Measurements from ENCODE around the gene WFDC11. TPM values are rescaled to one million over a fixed set of nuclear protein-coding genes. Genes with fewer than 3 reads are reported as not detected.

WFDC11 gene
- total RNA-seq, 4 donors from 2014 or later, result not detected

GRCh38 chr20:45636513-45636912 is 33.5 kb downstream of the WFDC11 start:
- TF ChIP-seq POLR2AphosphoS5 (IDR thresholded peaks at IDR 0.05), result no peak
- no peak for TF ChIP-seq CTCF (IDR thresholded peaks at IDR 0.05)
- no peak for TF ChIP-seq POLR2A (IDR thresholded peaks at IDR 0.05)
- TF ChIP-seq EP300 (IDR thresholded peaks at IDR 0.05), result no peak

GRCh38 chr20:45631184-45631583 is 38.9 kb downstream of the WFDC11 start, which contains the start of gene WFDC9:
TSS of gene WFDC9 (minus strand) at chr20:45631284. CDS start at chr20:45610181, 21,103 bp downstream.
- no peak within 1 kb of the TSS for H3K4me3 ChIP-seq
- 80% methylated on average over 4 of the region's 4 CpGs for WGBS
- no peaks in the 10 kb centered on the region for H3K4me1 ChIP-seq

More at GRCh38 chr20:45636513-45636912, 33.5 kb downstream of the WFDC11 start:
- H3K4me3 ChIP-seq, result no peak overlapping the region
- no peak overlapping the region for H3K27ac ChIP-seq
- no peaks in the 10 kb centered on the region for H3K9me3 ChIP-seq
- H3K36me3 ChIP-seq, result no peaks in the 10 kb centered on the region
- peaks cover 12% of the 10 kb centered on the region for H3K27me3 ChIP-seq
- no peaks in the 10 kb centered on the region for H3K4me1 ChIP-seq
- no peak for DNase-seq (ENCODE audit: low spot score in 2 of 2)
- 100% methylated on average over 1 of the region's 1 CpG for WGBS

GRCh38 chr20:45630371-45630770 is 39.7 kb downstream of the WFDC11 start:
- no peaks in the 10 kb centered on the region for H3K4me1 ChIP-seq
- H3K4me3 ChIP-seq, result no peak overlapping the region
- no peaks in the 10 kb centered on the region for H3K9me3 ChIP-seq
- H3K27ac ChIP-seq, result no peak overlapping the region
- TF ChIP-seq EP300 (IDR thresholded peaks at IDR 0.05), result no peak
- H3K27me3 ChIP-seq, result peaks cover 4% of the 10 kb centered on the region
- DNase-seq (ENCODE audit: low spot score in 2 of 2), result no peak
- no peaks in the 10 kb centered on the region for H3K36me3 ChIP-seq

More at GRCh38 chr20:45631184-45631583, 38.9 kb downstream of the WFDC11 start, which contains the start of gene WFDC9:
- TF ChIP-seq POLR2A (IDR thresholded peaks at IDR 0.05), result no peak
- no peak for TF ChIP-seq CTCF (IDR thresholded peaks at IDR 0.05)
- no peak for TF ChIP-seq POLR2AphosphoS5 (IDR thresholded peaks at IDR 0.05)
- TF ChIP-seq EP300 (IDR thresholded peaks at IDR 0.05), result no peak
- Histone ChIP-seq H3K27me3 (peaks cover 8% of the 10 kb centered on the region), H3K27ac (no peak within 1 kb of the TSS), H3K9me3 (no peaks in the 10 kb centered on the region), H3K36me3 (no peaks in the 10 kb centered on the region)
- DNase-seq (ENCODE audit: low spot score in 2 of 2), result no peak

- 9% methylated on average over 9 of the region's 9 CpGs for WGBS
- Histone ChIP-seq H3K36me3 (no peaks in the 10 kb centered on the region), H3K9me3 (no peaks in the 10 kb centered on the region), H3K27me3 (peaks cover 4% of the 10 kb centered on the region), H3K27ac (no peak within 1 kb of the TSS), H3K4me1 (no peaks in the 10 kb centered on the region), H3K4me3 (no peak within 1 kb of the TSS)
- TF ChIP-seq CTCF (IDR thresholded peaks at IDR 0.05), result peak; percentile 25 to 71
- no peak for TF ChIP-seq POLR2A (IDR thresholded peaks at IDR 0.05)
- no peak for DNase-seq (ENCODE audit: low spot score in 2 of 2)
Measured at GRCh38 chr20:45629496-45630100, 40.4 kb downstream of the WFDC11 start, which contains the start of gene WFDC10A. TSS of gene WFDC10A (plus strand) at chr20:45629739. CDS start at chr20:45629814, 75 bp downstream.

- Histone ChIP-seq H3K36me3 (no peaks in the 10 kb centered on the region), H3K4me3 (no peak overlapping the region), H3K27me3 (no peaks in the 10 kb centered on the region), H3K4me1 (no peaks in the 10 kb centered on the region), H3K9me3 (no peaks in the 10 kb centered on the region), H3K27ac (no peak overlapping the region)
- no peak for DNase-seq (ENCODE audit: low spot score in 2 of 2)
- TF ChIP-seq POLR2AphosphoS5 (IDR thresholded peaks at IDR 0.05) (no peak), POLR2A (IDR thresholded peaks at IDR 0.05) (no peak), CTCF (IDR thresholded peaks at IDR 0.05) (no peak), EP300 (IDR thresholded peaks at IDR 0.05) (no peak)
- 78% methylated on average over 2 of the region's 2 CpGs for WGBS
Measured at GRCh38 chr20:45626540-45626939, 43.5 kb downstream of the WFDC11 start.
